Gastroesophageal sphincter (tissue), 4 donors: ENCODE results near the gene TUT4. TPM values are rescaled to one million over a fixed set of nuclear protein-coding genes. Genes with fewer than 3 reads are reported as not detected.

Source experiments
- ATAC-seq: fragments of 150-250 bp; one replicate; pipeline ENCODE4 v1.9.1; 2016; ENCODE audit warnings: mild to moderate bottlenecking, moderate library complexity
- H3K27ac ChIP-seq, 4 donors: fragments of 200-600 bp; sonication (generic) in 3 of 4; 1 replicate in 3 of 4; 2 replicates in 1 of 4; pipeline ENCODE4 v1.5.1; 2016 to 2019
- H3K27me3 ChIP-seq: fragments of 200-600 bp; sonication (generic); one replicate; pipeline ENCODE4 v1.5.1; 2019
- H3K36me3 ChIP-seq, 2 donors: fragments of 200-600 bp; sonication (generic); one replicate each; pipeline ENCODE4 v1.5.1; 2019; ENCODE audit warnings: control low read depth in 1 of 2
- H3K4me1 ChIP-seq, 3 donors: fragments of 200-600 bp; sonication (generic); 1 replicate in 2 of 3; 2 replicates in 1 of 3; pipeline ENCODE4 v1.5.1; 2016 to 2019; ENCODE audit warnings: control low read depth in 2 of 3
- H3K4me3 ChIP-seq, 2 donors: fragments of 200-600 bp; sonication (generic); one replicate each; pipeline ENCODE4 v1.5.1; 2019; ENCODE audit warnings: mild to moderate bottlenecking in 1 of 2, moderate library complexity in 1 of 2
- H3K9me3 ChIP-seq, 3 donors: fragments of 200-600 bp; sonication (generic); one replicate each; pipeline ENCODE4 v1.5.1; 2017 to 2019; ENCODE audit warnings: control low read depth in 2 of 3
- CTCF ChIP-seq, 4 experiments: fragments of 200-600 bp in 2 of 4; fragments of 450-650 bp in 2 of 4; sonication (generic) in 1 of 4; IDR thresholded peaks; one replicate each; pipeline ENCODE4 v1.5.1; 2017 to 2019; ENCODE audit warnings: antibody characterized with exemption in 4 of 4, mild to moderate bottlenecking in 2 of 4, moderate library complexity in 2 of 4
- EP300 ChIP-seq: sonication (generic); formaldehyde crosslinking; IDR thresholded peaks from one replicate; pipeline ENCODE4 v1.6.1; 2017; ENCODE audit warnings: antibody characterized with exemption, mild to moderate bottlenecking
- POLR2A ChIP-seq, 2 donors: fragments of 450-650 bp; IDR thresholded peaks; one replicate each; pipeline ENCODE4 v1.6.1; 2017; ENCODE audit warnings: antibody characterized with exemption in 2 of 2, mild to moderate bottlenecking in 2 of 2, moderate library complexity in 1 of 2
- POLR2AphosphoS5 ChIP-seq: sonication (generic); formaldehyde crosslinking; IDR thresholded peaks from one replicate; pipeline ENCODE4 v1.6.1; 2017; ENCODE audit warnings: antibody characterized with exemption
- WGBS, 2 donors: methylation state at CpG; one replicate each; pipeline ENCODE4 v1.1.5; 2018; ENCODE audit warnings: low coverage in 1 of 2; 5-methylcytosine and 5-hydroxymethylcytosine counted together
- total RNA-seq, 4 donors: library from RNA; depleted of rRNA; stranded (reverse); fragments of >200 nt; gene quantifications; one replicate each; pipeline ENCODE4 v1.1.0, GENCODE V29; 2016

The TUT4 gene
- total RNA-seq, 4 donors from 2014 or later = 32.3 to 56.5 (median 34.0) TPM

GRCh38 chr1:52436817-52437216 is 116.1 kb downstream of the TUT4 start:
- Histone ChIP-seq H3K9me3 (no peaks in the 10 kb centered on the region), H3K4me1 (no peaks in the 10 kb centered on the region), H3K36me3 (peaks cover 0 to 98% of the 10 kb centered on the region in 2 donors), H3K27ac (no peak overlapping the region), H3K27me3 (no peaks in the 10 kb centered on the region), H3K4me3 (no peak overlapping the region)
- ATAC-seq = no peak
- TF ChIP-seq POLR2AphosphoS5 = no peak
- no peak for TF ChIP-seq CTCF (IDR thresholded peaks at IDR 0.05)
- no peak for TF ChIP-seq EP300
- TF ChIP-seq POLR2A (IDR thresholded peaks at IDR 0.05) = no peak
- 81 to 83% methylated on average over 7 of the region's 7 CpGs for WGBS, 2 donors

GRCh38 chr1:52435650-52436049 is 117.2 kb downstream of the TUT4 start:
- no peak for ATAC-seq
- Histone ChIP-seq H3K27me3 (no peaks in the 10 kb centered on the region), H3K9me3 (no peaks in the 10 kb centered on the region), H3K36me3 (peaks cover 0 to 99% of the 10 kb centered on the region in 2 donors), H3K4me1 (no peaks in the 10 kb centered on the region), H3K27ac (no peak overlapping the region), H3K4me3 (no peak overlapping the region)
- no peak for TF ChIP-seq CTCF (IDR thresholded peaks at IDR 0.05)
- TF ChIP-seq POLR2AphosphoS5 = no peak
- no peak for TF ChIP-seq EP300
- no peak for TF ChIP-seq POLR2A (IDR thresholded peaks at IDR 0.05)
- 100% methylated on average over 1 of the region's 1 CpG for WGBS, 2 donors

GRCh38 chr1:52435211-52435610 is 117.7 kb downstream of the TUT4 start:
- no peaks in the 10 kb centered on the region for H3K27me3 ChIP-seq
- H3K9me3 ChIP-seq = no peaks in the 10 kb centered on the region
- H3K27ac ChIP-seq = no peak overlapping the region
- WGBS, 2 donors = 100% methylated on average over 1 of the region's 1 CpG
- peaks cover 0 to 100% of the 10 kb centered on the region in 2 donors for H3K36me3 ChIP-seq
- no peaks in the 10 kb centered on the region for H3K4me1 ChIP-seq
- TF ChIP-seq EP300 (no peak), CTCF (IDR thresholded peaks at IDR 0.05) (no peak), POLR2AphosphoS5 (no peak)
- ATAC-seq = no peak
- no peak overlapping the region for H3K4me3 ChIP-seq

DNA sequence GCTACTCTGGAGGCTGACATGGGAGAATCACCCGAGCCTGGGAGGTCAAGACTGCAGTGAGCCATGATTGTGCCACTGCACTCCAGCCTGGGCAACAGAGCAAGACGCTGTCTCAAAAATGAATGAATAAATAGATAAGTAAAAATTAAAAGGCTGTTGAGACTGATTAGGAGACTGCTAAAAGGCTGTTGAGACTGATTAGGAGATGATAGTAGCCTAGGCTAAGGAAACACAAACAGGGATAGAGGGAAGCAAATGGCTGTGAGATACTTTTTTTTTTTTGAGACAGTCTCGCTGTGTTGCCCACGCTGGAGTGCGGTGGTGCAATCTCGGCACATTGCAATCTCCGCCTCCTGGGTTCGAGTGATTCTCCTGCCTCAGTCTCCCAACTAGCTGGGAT is 120.1 kb downstream of the TUT4 start:
- TF ChIP-seq POLR2AphosphoS5 (no peak), CTCF (IDR thresholded peaks at IDR 0.05) (no peak), EP300 (no peak), POLR2A (IDR thresholded peaks at IDR 0.05) (no peak)
- H3K27me3 ChIP-seq = no peaks in the 10 kb centered on the region
- no peaks in the 10 kb centered on the region for H3K4me1 ChIP-seq
- no peak overlapping the region for H3K4me3 ChIP-seq
- H3K27ac ChIP-seq = no peak overlapping the region
- ATAC-seq = no peak
- H3K9me3 ChIP-seq = no peaks in the 10 kb centered on the region
- 82 to 98% methylated on average over 7 to 8 of the region's 8 CpGs for WGBS, 2 donors
- H3K36me3 ChIP-seq = peaks cover 0 to 99% of the 10 kb centered on the region in 2 donors

DNA sequence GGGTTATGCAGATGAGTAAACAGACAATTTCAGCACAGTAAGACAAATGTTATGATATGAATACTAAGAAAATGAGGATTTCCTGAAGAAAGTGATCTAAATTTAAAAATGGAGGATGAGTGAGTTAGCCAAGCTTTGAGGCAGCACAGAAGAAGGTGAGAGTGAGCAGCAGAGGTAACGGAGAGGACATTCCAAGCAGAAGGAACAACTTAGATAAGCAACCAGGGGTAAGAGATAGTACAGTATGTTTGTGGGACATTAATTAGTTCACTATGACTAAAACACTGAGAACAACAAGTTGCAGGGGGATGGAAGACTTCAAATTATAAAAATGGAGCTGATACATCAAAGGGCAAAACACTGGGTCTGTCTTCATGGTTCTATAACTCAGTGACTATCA is 125.7 kb downstream of the TUT4 start:
- 84% methylated on average over 1 of the region's 1 CpG; no CpG with 5 or more reads in 1 of the 2 donors for WGBS, 2 donors

More for the DNA sequence above, 125.7 kb downstream of the TUT4 start:
- Histone ChIP-seq H3K27me3 (no peaks in the 10 kb centered on the region), H3K27ac (no peak overlapping the region), H3K9me3 (no peaks in the 10 kb centered on the region), H3K36me3 (peaks cover 0 to 79% of the 10 kb centered on the region in 2 donors), H3K4me1 (no peaks in the 10 kb centered on the region), H3K4me3 (no peak overlapping the region)
- TF ChIP-seq POLR2A (IDR thresholded peaks at IDR 0.05) (no peak), EP300 (no peak), POLR2AphosphoS5 (no peak), CTCF (IDR thresholded peaks at IDR 0.05) (no peak)
- no peak for ATAC-seq
